Hippocampal formation (tissue), 2 donors: ENCODE data around the gene GALNS.

Source experiments
- DNase-seq, 2 donors: peaks; one replicate each; lab custom pipeline; 2025; lab: John Stamatoyannopoulos, UW

GALNS gene

GRCh38 chr16:88770461-88771293 is 86.1 kb downstream of the GALNS start:
- DNase-seq: no peak

GRCh38 chr16:88769617-88770460 is 86.9 kb downstream of the GALNS start:
- no peak for DNase-seq

GRCh38 chr16:88768071-88768783 is 88.5 kb downstream of the GALNS start:
- DNase-seq: no peak

- no peak for DNase-seq
These were observed 89.1 kb downstream of the GALNS start for GRCh38 chr16:88767546-88768070.

- DNase-seq: no peak
These were observed 89.8 kb downstream of the GALNS start for GRCh38 chr16:88766975-88767374.

GRCh38 chr16:88764913-88765349 is 91.8 kb downstream of the GALNS start:
- no peak for DNase-seq

- DNase-seq: no peak
These were observed 92.7 kb downstream of the GALNS start for GRCh38 chr16:88764080-88764479.
